LNCaP clone FGC (cell line): Measurements from ENCODE around the gene PERCC1.

Source experiments
- DNase-seq: peaks from one replicate; pipeline ENCODE4 v3.0.0-alpha.2; 2011; ENCODE audit warnings: low read depth
- H3K4me3 ChIP-seq: 2 replicates; pipeline ENCODE4 v1.5.1; 2011; ENCODE audit warnings: mild to moderate bottlenecking, low read depth, low read length, control low read depth
- CTCF ChIP-seq: IDR thresholded peaks from 2 replicates; pipeline ENCODE4 v1.5.1; 2012; ENCODE audit warnings: mild to moderate bottlenecking; ENCODE audit not compliant: control insufficient read depth, insufficient read depth; ENCODE audit errors: extremely low read depth

The PERCC1 gene

GRCh38 chr16:1390239-1390779, 40.6 kb upstream of the PERCC1 start:
- no peak for TF ChIP-seq CTCF
- no peak overlapping the region for H3K4me3 ChIP-seq
- DNase-seq, result no peak

- no peak for TF ChIP-seq CTCF
- no peak overlapping the region for H3K4me3 ChIP-seq
- DNase-seq, result no peak
Observed at GRCh38 chr16:1392826-1393225, 38.1 kb upstream of the PERCC1 start.

- DNase-seq, result no peak
- TF ChIP-seq CTCF, result no peak
- H3K4me3 ChIP-seq, result no peak overlapping the region
Observed at GRCh38 chr16:1393613-1394176, 37.2 kb upstream of the PERCC1 start.

GRCh38 chr16:1394367-1394951, 36.4 kb upstream of the PERCC1 start:
- H3K4me3 ChIP-seq, result no peak overlapping the region
- TF ChIP-seq CTCF, result no peak
- DNase-seq, result no peak

- no peak overlapping the region for H3K4me3 ChIP-seq
- DNase-seq, result no peak
- no peak for TF ChIP-seq CTCF
Observed at GRCh38 chr16:1395444-1396031, 35.3 kb upstream of the PERCC1 start.

- no peak overlapping the region for H3K4me3 ChIP-seq
- TF ChIP-seq CTCF, result no peak
- DNase-seq, result no peak
Observed at GRCh38 chr16:1397779-1398178, 33.1 kb upstream of the PERCC1 start.
